Liver (tissue), 3 donors: ENCODE data around the gene GPANK1.

Source experiments
- ATF3 ChIP-seq: IDR thresholded peaks from 2 replicates; pipeline ENCODE4 v1.6.1; 2016; ENCODE audit warnings: antibody characterized with exemption
- CTCF ChIP-seq: fragments of 150-350 bp; IDR thresholded peaks from 2 replicates; pipeline ENCODE4 v1.5.1; 2017; ENCODE audit warnings: improper control_type of control experiment, low read depth, low read length; ENCODE audit not compliant: missing input control
- FOXA1 ChIP-seq: IDR thresholded peaks from 2 replicates; pipeline ENCODE4 v1.6.1; 2016; ENCODE audit warnings: antibody characterized with exemption
- FOXA2 ChIP-seq: IDR thresholded peaks from 2 replicates; pipeline ENCODE4 v1.6.1; 2016; ENCODE audit warnings: antibody characterized with exemption
- GABPA ChIP-seq, 2 donors: IDR thresholded peaks in 1 of 2; conservative IDR thresholded peaks in 1 of 2; 2 replicates each; pipeline ENCODE4 v1.6.1; 2016; ENCODE audit warnings: antibody characterized with exemption in 2 of 2, mild to moderate bottlenecking in 1 of 2, moderate library complexity in 1 of 2
- HNF4G ChIP-seq: IDR thresholded peaks from 2 replicates; pipeline ENCODE4 v1.6.1; 2016; ENCODE audit warnings: antibody characterized with exemption
- JUND ChIP-seq, 2 donors: IDR thresholded peaks; 2 replicates each; pipeline ENCODE4 v1.6.1; 2016; ENCODE audit warnings: antibody characterized with exemption in 2 of 2
- MAX ChIP-seq: IDR thresholded peaks from 2 replicates; pipeline ENCODE4 v1.6.1; 2016; ENCODE audit warnings: antibody characterized with exemption
- RAD21 ChIP-seq, 2 donors: IDR thresholded peaks; 2 replicates each; pipeline ENCODE4 v1.6.1; 2016; ENCODE audit warnings: antibody characterized with exemption in 2 of 2, mild to moderate bottlenecking in 2 of 2
- REST ChIP-seq: IDR thresholded peaks from 2 replicates; pipeline ENCODE4 v1.6.1; 2016; ENCODE audit warnings: antibody characterized with exemption, mild to moderate bottlenecking
- RXRA ChIP-seq, 2 donors: IDR thresholded peaks; 2 replicates each; pipeline ENCODE4 v1.6.1; 2017 to 2018; ENCODE audit warnings: antibody characterized with exemption in 2 of 2, mild to moderate bottlenecking in 1 of 2
- TAF1 ChIP-seq: conservative IDR thresholded peaks from 2 replicates; pipeline ENCODE4 v1.6.1; 2016; ENCODE audit warnings: antibody characterized with exemption, mild to moderate bottlenecking
- YY1 ChIP-seq: IDR thresholded peaks from 2 replicates; pipeline ENCODE4 v1.6.1; 2016; ENCODE audit warnings: antibody characterized with exemption, mild to moderate bottlenecking
- ZBTB33 ChIP-seq: IDR thresholded peaks from 2 replicates; pipeline ENCODE4 v1.6.1; 2016; ENCODE audit warnings: antibody characterized with exemption
- donor health status: healthy.
- donor health status: healthy.

- TF ChIP-seq GABPA (IDR thresholded peaks at IDR 0.05 in 1 of 2, conservative IDR thresholded peaks at IDR 0.05 in 1 of 2): no peak
- TF ChIP-seq TAF1: no peak
- TF ChIP-seq HNF4G: no peak
- TF ChIP-seq CTCF: no peak
- no peak for TF ChIP-seq REST
- no peak for TF ChIP-seq FOXA2
- TF ChIP-seq YY1: no peak
- no peak for TF ChIP-seq RAD21 (IDR thresholded peaks at IDR 0.05)
- TF ChIP-seq ZBTB33: no peak
- no peak for TF ChIP-seq RXRA (IDR thresholded peaks at IDR 0.05)
- no peak for TF ChIP-seq ATF3
- no peak for TF ChIP-seq FOXA1
- TF ChIP-seq JUND (IDR thresholded peaks at IDR 0.05): no peak
- no peak for TF ChIP-seq MAX
These were observed 1.5 kb downstream of the GPANK1 start for GRCh38 chr6:31663126-31663960.
